ENCODE results near the gene OBP2A.

Gene OBP2A

GRCh38 chr9:135589596-135590485 is 43.9 kb downstream of the OBP2A start:
- Histone ChIP-seq H3K4me3 (ENCODE audit: low read length) (no peak overlapping the region), H3F3A (ENCODE audit: insufficient read depth, low read length) (no peaks in the 10 kb centered on the region)

GRCh38 chr9:135590486-135591079 is 44.7 kb downstream of the OBP2A start:
- no peaks in the 10 kb centered on the region for H3K9me2 ChIP-seq (replicated peaks; ENCODE audit: insufficient read depth, low read length)
- TF ChIP-seq EZH2 (optimal IDR thresholded peaks at IDR 0.05; ENCODE audit: low read depth, low read length) (no peak), CTCF (IDR thresholded peaks at IDR 0.05; ENCODE audit: low read length) (no peak), EZH2phosphoT487 (IDR thresholded peaks at IDR 0.05; ENCODE audit: low read length) (no peak)
- no peaks in the 10 kb centered on the region for H3F3A ChIP-seq (ENCODE audit: insufficient read depth, low read length)
- H3K9me3 ChIP-seq (replicated peaks; ENCODE audit: insufficient read depth, low read length), result no peaks in the 10 kb centered on the region
- no peak for DNase-seq
- H2AFZ ChIP-seq (ENCODE audit: low read length), result no peak overlapping the region
- no peaks in the 10 kb centered on the region for H3K79me2 ChIP-seq (ENCODE audit: low read length)
- no peak overlapping the region for H3K4me3 ChIP-seq (ENCODE audit: low read length)
- no peak overlapping the region for H3K9ac ChIP-seq (ENCODE audit: low read length)
- H3K27ac ChIP-seq (ENCODE audit: low read length), result no peak overlapping the region
- H3K4me1 ChIP-seq (ENCODE audit: low read length), result 0 out of 2 replicates have a peak, but pooled peaks cover 7% of the 10 kb centered on the region
- H4K20me1 ChIP-seq (ENCODE audit: insufficient read depth, low read length), result no peaks in the 10 kb centered on the region
- H3K4me2 ChIP-seq (ENCODE audit: low read depth, low read length), result no peak overlapping the region
- no peaks in the 10 kb centered on the region for H3K36me3 ChIP-seq (replicated peaks; ENCODE audit: insufficient read depth, low read length)
- H3K27me3 ChIP-seq (replicated peaks; ENCODE audit: insufficient read depth, low read length), result no peaks in the 10 kb centered on the region

More at GRCh38 chr9:135589596-135590485, 43.9 kb downstream of the OBP2A start:
- TF ChIP-seq EZH2 (optimal IDR thresholded peaks at IDR 0.05; ENCODE audit: low read depth, low read length) (no peak), CTCF (IDR thresholded peaks at IDR 0.05; ENCODE audit: low read length) (no peak), EZH2phosphoT487 (IDR thresholded peaks at IDR 0.05; ENCODE audit: low read length) (no peak)
- no peaks in the 10 kb centered on the region for H4K20me1 ChIP-seq (ENCODE audit: insufficient read depth, low read length)
- H3K4me2 ChIP-seq (ENCODE audit: low read depth, low read length), result no peak overlapping the region
- H3K9ac ChIP-seq (ENCODE audit: low read length), result no peak overlapping the region
- no peaks in the 10 kb centered on the region for H3K79me2 ChIP-seq (ENCODE audit: low read length)
- H2AFZ ChIP-seq (ENCODE audit: low read length), result no peak overlapping the region
- no peak overlapping the region for H3K27ac ChIP-seq (ENCODE audit: low read length)
- no peak for DNase-seq
- no peaks in the 10 kb centered on the region for H3K9me3 ChIP-seq (replicated peaks; ENCODE audit: insufficient read depth, low read length)
- 0 out of 2 replicates have a peak, but pooled peaks cover 7% of the 10 kb centered on the region for H3K4me1 ChIP-seq (ENCODE audit: low read length)
- no peaks in the 10 kb centered on the region for H3K36me3 ChIP-seq (replicated peaks; ENCODE audit: insufficient read depth, low read length)
- H3K9me2 ChIP-seq (replicated peaks; ENCODE audit: insufficient read depth, low read length), result no peaks in the 10 kb centered on the region
- H3K27me3 ChIP-seq (replicated peaks; ENCODE audit: insufficient read depth, low read length), result no peaks in the 10 kb centered on the region

GRCh38 chr9:135591506-135592330 is 45.8 kb downstream of the OBP2A start:
- H3K79me2 ChIP-seq (ENCODE audit: low read length), result no peaks in the 10 kb centered on the region
- no peaks in the 10 kb centered on the region for H3K9me3 ChIP-seq (replicated peaks; ENCODE audit: insufficient read depth, low read length)
- H2AFZ ChIP-seq (ENCODE audit: low read length), result no peak overlapping the region
- H3K4me3 ChIP-seq (ENCODE audit: low read length), result no peak overlapping the region
- H3K36me3 ChIP-seq (replicated peaks; ENCODE audit: insufficient read depth, low read length), result no peaks in the 10 kb centered on the region
- H3F3A ChIP-seq (ENCODE audit: insufficient read depth, low read length), result no peaks in the 10 kb centered on the region
- no peak overlapping the region for H3K9ac ChIP-seq (ENCODE audit: low read length)
- no peak overlapping the region for H3K27ac ChIP-seq (ENCODE audit: low read length)
- H3K27me3 ChIP-seq (replicated peaks; ENCODE audit: insufficient read depth, low read length), result no peaks in the 10 kb centered on the region; the same call in 1 of the 2 replicates
- no peak for DNase-seq
- no peak for TF ChIP-seq CTCF (IDR thresholded peaks at IDR 0.05; ENCODE audit: low read length)
- TF ChIP-seq EZH2 (optimal IDR thresholded peaks at IDR 0.05; ENCODE audit: low read depth, low read length), result no peak
- H3K9me2 ChIP-seq (replicated peaks; ENCODE audit: insufficient read depth, low read length), result no peaks in the 10 kb centered on the region
- 0 out of 2 replicates have a peak, but pooled peaks cover 7% of the 10 kb centered on the region for H3K4me1 ChIP-seq (ENCODE audit: low read length)
- H4K20me1 ChIP-seq (ENCODE audit: insufficient read depth, low read length), result no peaks in the 10 kb centered on the region
- no peak overlapping the region for H3K4me2 ChIP-seq (ENCODE audit: low read depth, low read length)
